RPMI7951 (cell line): ENCODE measurements around the gene URB1. TPM values are rescaled to one million over a fixed set of nuclear protein-coding genes. Genes with fewer than 3 reads are reported as not detected.
A peak's percentile ranks its signal among the peaks of the same experiment; 100 is the strongest.
"Not testable (repeated sequence)": the region's sequence is repeated elsewhere in the genome, so short reads cannot be mapped to it uniquely, and the experiment has no call there.

Experiments
- DNase-seq: peaks from one replicate; pipeline ENCODE4 v3.0.0-alpha.2; 2012; ENCODE audit warnings: low read depth
- total RNA-seq: library from RNA; depleted of rRNA; stranded (reverse); fragments of >200 nt; shearing (Covaris generic); gene quantifications from 2 replicates; pipeline ENCODE4 v1.2.3, GENCODE V29; 2014; rRNA removed

The URB1 gene, protein sequence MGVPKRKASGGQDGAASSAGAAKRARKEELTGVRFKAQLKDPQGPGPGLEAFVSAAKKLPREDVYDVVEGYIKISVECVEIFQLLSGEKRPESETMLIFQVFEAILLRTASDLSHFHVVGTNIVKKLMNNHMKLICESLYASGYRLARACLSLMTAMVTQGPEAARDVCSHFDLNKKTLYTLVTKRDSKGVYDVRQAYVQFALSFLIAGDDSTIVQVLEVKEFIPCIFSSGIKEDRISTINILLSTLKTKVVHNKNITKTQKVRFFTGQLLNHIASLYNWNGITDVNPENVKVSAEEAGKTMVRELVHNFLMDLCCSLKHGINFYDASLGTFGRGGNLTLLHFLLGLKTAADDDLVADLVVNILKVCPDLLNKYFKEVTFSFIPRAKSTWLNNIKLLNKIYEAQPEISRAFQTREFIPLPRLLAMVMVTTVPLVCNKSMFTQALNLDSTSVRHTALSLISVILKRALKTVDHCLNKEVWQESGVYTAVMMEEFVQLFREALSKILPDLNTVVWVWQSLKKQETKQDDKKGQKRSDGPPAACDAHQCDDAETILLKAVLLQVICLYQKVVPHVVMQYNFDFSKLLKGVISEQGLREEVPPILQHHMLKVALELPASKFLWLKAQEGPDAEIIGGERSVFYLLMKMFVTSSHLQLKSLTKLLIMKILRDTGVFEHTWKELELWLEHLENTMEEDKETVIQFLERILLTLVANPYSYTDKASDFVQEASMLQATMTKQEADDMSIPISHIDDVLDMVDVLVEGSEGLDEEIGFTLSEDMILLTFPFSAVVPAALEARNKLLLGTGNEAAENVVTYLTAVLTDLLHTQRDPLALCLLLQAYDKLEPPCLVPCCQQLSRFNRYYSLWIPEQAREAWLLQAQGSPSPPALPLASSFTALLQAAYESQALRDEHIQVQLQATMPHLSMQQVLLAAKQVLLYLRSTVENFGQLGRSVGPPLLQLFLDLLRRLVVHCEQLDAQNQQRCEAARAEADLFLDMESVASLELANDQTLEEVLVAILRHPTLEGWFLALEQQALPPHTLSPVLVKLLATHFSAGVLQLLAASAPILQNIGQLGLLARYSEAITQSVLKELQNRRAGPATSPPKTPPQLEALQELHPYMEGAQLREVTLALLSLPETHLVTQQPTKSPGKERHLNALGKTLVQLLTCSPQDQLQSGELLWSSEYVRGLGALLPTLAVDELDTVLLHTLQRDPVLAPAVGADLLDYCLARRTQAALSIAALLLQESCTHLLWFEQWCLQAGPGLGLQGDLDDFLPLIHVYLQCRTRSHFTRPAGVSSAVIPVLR (N-terminal part only)
- 7.2 and 9.3 TPM in 2 replicates for total RNA-seq

GRCh38 chr21:32392880-32393676, at the start of gene URB1:
Gene URB1, minus strand, starts transcription at chr21:32393012. Its CDS starts 102 bp downstream, at chr21:32392910.
- peak; percentile 72 for DNase-seq

- no peak for DNase-seq
Observed at GRCh38 chr21:32437729-32438128, 44.9 kb upstream of the URB1 start.

GRCh38 chr21:32432982-32433660, 40.3 kb upstream of the URB1 start:
- DNase-seq: not testable (repeated sequence)

DNA sequence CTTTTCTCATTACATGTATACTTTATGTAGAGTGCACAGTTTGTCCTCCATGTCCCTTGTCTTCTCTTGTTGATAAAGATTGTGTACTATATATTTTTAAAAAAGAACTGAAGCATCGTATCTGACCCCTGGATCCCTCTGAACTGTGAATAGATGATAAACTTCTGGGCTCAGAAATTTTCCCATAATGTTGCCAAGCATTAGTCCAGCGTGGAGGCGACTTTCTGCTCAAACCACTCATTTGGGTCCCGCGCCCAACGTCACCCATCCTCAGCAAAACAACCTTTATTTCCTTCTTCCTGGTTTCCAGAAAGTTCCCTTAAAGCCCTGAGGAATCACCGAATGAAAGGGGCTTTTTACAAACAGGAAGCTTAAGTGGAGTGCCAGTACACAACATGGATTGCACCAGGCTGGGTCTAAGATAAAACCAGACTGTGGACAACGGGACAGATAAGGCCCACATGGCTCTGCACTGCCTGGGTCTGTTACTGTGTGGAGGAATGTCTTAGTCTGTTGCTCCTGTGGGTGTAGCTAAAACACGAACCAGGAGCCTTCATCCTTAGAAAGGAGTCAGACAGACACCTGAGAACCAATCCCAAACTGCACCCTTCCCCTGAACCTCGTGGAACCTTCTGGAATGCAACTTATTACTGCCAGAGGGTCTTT, 35.3 kb upstream of the URB1 start:
- peak; percentile 15 for DNase-seq

DNA sequence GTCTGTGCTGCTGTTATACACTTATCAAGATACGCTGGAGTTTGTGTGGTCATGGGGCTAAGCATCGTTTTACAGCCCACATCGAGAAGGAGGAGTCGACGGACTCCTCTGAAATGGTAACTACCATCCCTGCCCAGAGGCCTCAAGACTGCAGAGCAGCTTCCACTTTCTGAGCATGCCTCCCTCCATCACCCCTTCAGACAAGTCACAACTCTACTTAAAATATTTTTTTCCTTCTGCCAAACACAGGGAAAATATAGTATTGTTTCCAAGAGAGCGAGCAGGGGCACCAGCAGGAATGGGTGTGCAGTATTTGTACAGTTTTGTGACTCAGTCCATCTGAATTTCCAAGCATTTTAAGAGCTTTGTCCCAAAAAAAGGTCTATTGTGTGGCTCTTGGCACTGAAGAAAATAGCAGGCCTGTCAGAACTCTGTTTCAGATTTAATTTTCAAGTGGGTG, 33.8 kb upstream of the URB1 start:
- DNase-seq: peak; percentile 72

GRCh38 chr21:32426066-32426465, 33.3 kb upstream of the URB1 start:
- no peak for DNase-seq

GRCh38 chr21:32425628-32426027, 32.8 kb upstream of the URB1 start:
- peak; percentile 9 for DNase-seq

GRCh38 chr21:32424674-32425073, 31.9 kb upstream of the URB1 start:
- DNase-seq: peak; percentile 6

DNA sequence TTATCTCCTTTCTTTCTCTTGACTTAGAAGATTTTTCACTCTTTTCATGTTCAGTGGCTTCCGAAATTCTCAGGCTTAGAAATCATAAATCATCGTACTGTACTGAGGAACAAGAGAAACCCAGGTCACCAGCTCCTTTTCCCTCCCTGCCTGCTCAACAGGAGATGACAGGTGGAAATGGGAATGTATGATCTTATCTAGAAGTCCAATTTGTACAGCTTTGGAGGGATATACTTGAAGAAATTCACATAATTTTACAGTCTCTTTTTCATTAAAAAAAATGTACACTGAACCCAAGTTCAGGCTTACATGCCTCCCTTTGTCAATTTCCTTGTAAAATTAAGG, 31.4 kb upstream of the URB1 start:
- DNase-seq: no peak

- peak; percentile 82 for DNase-seq
Observed at GRCh38 chr21:32423320-32424190, 30.7 kb upstream of the URB1 start.

- DNase-seq: no peak
Observed at GRCh38 chr21:32422064-32422463, 29.3 kb upstream of the URB1 start.

DNA sequence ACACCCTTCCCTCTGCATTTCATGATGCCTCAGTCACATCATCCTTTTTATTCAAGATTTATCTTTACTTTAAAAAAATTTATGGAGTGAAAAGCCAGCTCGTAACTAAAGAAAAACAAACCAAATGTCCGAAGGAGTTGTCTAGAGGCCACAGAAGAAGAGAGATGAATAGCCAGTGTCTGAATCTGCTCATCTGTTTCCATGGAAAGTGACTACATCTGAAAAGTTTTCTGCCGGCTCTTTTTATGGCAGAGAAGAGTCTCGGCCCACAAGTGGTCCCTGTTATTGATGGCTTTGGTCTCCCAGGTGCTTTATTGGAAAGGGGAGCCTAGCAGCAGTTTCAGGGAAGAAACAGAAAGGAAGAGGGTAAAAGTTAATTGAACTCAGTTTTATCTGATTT, 25.3 kb upstream of the URB1 start:
- no peak for DNase-seq

DNA sequence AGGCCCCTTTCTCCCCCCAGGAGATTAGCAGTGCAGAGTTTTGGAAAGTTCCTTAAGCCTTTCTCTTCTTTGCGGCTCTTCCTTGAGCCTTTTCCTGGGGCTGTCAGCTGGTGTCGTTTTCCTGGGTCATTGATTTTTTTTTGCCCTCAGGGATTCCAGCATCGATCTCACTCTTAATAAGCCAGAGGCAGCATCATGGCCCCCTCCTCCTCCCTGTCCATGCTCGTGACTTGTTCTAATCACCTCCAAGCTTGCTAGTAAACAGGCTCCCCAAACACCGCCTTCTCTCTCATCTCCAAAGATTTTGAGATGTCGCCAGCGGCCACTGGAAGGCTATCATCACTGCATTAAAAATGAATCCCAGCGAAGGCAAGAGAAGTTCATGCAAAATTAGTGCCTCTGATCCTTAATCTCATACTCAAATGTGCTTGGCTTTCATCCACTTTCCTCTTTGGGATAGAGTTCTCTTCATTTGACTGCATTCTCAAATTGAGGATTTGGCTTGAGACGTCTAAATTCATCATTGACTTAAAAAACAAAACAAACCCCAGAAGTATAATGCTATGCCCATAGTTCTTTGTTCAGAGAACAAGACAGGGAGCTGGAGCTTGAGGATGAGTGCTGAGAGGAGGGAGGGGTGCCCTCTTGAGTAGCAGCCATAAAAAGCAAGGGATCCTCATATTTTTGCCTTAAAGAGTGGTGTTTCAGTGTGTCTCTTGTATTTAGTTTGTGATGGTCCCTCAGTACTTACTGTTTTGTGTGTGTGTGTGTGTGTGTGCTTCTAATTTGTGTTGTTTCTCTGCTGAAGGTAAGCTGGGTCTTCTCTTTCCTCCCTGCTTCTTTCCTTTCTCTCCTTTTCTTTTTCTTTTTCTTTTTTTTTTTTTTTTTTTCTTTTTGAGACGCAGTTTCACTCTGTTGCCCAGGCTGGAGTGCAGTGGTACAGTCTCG, 22.9 kb upstream of the URB1 start:
- DNase-seq: no peak

DNA sequence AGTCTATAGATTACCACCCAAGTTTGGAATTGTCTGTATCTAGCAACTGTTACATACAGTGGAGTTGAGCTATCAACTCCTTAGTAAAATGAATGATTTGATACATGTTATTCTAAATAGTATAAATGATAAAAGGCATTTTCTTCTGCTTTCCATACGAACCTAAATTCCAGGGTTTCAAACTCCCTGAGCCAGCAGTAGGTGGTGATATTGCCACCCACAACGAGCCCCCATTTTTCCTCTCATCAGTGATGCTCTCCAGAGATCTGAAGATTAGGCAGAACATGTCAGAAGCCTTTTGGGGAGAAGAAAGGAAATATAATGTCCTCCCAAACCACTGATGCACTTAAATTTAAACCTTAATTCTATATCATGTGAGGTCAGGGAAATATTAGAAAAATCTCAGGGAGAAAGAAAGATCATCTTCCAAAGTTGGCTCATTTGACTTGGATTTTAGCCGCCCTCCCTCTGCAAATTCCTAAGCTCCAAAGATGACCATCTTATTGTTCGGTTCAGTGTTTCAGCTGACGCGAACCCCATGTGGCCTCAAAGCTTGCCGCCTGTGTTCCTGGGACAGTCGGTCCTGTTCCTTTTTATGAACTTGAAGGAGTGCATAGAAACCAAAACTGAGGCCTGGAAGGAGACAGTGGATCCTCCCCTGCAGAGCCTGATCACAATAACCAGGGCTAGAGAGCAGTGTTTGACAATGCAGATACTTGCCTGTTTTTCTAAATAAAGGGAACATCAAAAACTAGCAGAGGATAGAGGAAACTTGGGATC, 22.0 kb upstream of the URB1 start:
- peak; percentile 55 for DNase-seq

- peak; percentile 30 for DNase-seq
Observed at GRCh38 chr21:32413697-32414578, 21.1 kb upstream of the URB1 start.

DNA sequence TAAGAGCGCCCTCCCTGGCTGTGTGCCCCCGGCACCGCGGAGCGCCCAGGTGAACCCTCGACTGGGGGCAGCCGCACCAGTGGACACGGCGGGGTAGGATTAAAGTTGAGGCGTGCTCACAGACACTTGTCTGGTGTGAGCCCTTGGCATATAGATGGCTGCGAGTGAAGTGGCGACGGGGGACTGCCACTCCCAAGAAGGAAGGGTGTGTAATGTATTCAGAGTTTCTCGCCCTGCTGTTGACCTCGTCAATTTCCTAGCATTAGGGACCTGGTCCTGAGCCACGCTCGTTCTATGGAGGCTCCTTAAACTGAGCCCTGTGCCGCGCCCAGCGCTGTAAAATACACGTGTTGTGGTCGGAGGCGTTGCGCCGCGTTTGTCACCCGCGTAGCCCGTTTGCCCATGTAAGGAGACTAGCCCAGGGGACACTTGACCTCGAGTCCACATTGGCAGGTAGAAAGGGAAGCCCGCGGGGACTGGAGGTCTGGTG, 20.2 kb upstream of the URB1 start:
- no peak for DNase-seq
